Neuron (in vitro differentiated cells): ENCODE data around the gene SLC17A7.

Source experiments
- H2AFZ ChIP-seq: one replicate; pipeline ENCODE4 v1.6.1; 2013; ENCODE audit warnings: low read depth, mild to moderate bottlenecking, inconsistent platforms, low read length, moderate library complexity
- H3K27me3 ChIP-seq: one replicate; pipeline ENCODE4 v1.6.1; 2013; ENCODE audit warnings: low read length; ENCODE audit not compliant: insufficient read depth
- H3K36me3 ChIP-seq: one replicate; pipeline ENCODE4 v1.6.1; 2013; ENCODE audit warnings: low read length; ENCODE audit not compliant: insufficient read depth
- H3K4me1 ChIP-seq: one replicate; pipeline ENCODE4 v1.6.1; 2013; ENCODE audit warnings: low read length; ENCODE audit not compliant: insufficient read depth
- H3K4me3 ChIP-seq: 2 replicates; pipeline ENCODE4 v1.5.1; 2013; ENCODE audit warnings: mild to moderate bottlenecking, low read length, moderate library complexity
- H3K9me3 ChIP-seq: one replicate; pipeline ENCODE4 v1.6.1; 2013; ENCODE audit warnings: low read length

Gene SLC17A7

DNA sequence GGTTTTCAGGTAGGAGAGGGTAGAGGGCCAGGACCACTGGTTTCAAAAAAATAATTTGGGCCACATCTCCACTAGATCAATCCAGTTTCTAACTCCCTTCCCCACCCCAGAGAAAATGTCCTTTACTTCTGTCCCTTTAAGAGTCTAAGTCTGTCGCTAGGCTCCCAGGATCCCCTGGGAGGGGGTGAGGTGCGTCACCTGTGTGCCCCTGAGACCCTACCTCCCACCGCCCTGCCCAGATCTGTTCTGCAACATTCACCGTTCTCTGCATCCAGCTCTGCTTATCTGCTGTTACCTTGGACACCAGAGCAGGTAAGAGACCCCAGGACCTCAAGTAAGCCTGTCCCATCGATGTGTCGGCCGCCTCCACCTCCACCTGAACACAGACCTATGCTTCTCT, 16.1 kb downstream of the SLC17A7 start, which contains the start of gene GFY:
GFY (plus strand) TSS at position 211 of the 400 bp plus-strand sequence. CDS start 1,043 bp downstream, outside the sequence.
- peaks cover 25% of the 10 kb centered on the region for H3K4me1 ChIP-seq
- peaks cover 2% of the 10 kb centered on the region for H3K9me3 ChIP-seq
- H3K36me3 ChIP-seq = no peaks in the 10 kb centered on the region
- peaks cover 92% of the 10 kb centered on the region for H3K27me3 ChIP-seq
- H3K4me3 ChIP-seq = no peak within 1 kb of the TSS
- H2AFZ ChIP-seq = no peak within 1 kb of the TSS

- Histone ChIP-seq H3K9me3 (peaks cover 2% of the 10 kb centered on the region), H3K36me3 (no peaks in the 10 kb centered on the region), H3K27me3 (peaks cover 91% of the 10 kb centered on the region), H3K4me1 (peaks cover 23% of the 10 kb centered on the region), H3K4me3 (no peak overlapping the region), H2AFZ (no peak overlapping the region)
Observed at GRCh38 chr19:49423985-49424303, 17.4 kb downstream of the SLC17A7 start.

GRCh38 chr19:49423071-49423984, 18.0 kb downstream of the SLC17A7 start, which contains the start of gene PTH2:
TSS of gene PTH2 (minus strand) at chr19:49423441. CDS start at chr19:49423339, 102 bp downstream.
- no peak within 1 kb of the TSS for H2AFZ ChIP-seq
- H3K27me3 ChIP-seq = peaks cover 91% of the 10 kb centered on the region
- H3K36me3 ChIP-seq = no peaks in the 10 kb centered on the region
- H3K4me1 ChIP-seq = peaks cover 18% of the 10 kb centered on the region
- H3K9me3 ChIP-seq = peaks cover 2% of the 10 kb centered on the region
- peak within 1 kb of the TSS; percentile 20 for H3K4me3 ChIP-seq

GRCh38 chr19:49422407-49423070, 18.8 kb downstream of the SLC17A7 start:
- Histone ChIP-seq H3K36me3 (no peaks in the 10 kb centered on the region), H3K9me3 (peaks cover 2% of the 10 kb centered on the region), H2AFZ (no peak overlapping the region), H3K4me1 (peaks cover 11% of the 10 kb centered on the region), H3K4me3 (peak overlapping the region; percentile 20), H3K27me3 (peaks cover 92% of the 10 kb centered on the region)

DNA sequence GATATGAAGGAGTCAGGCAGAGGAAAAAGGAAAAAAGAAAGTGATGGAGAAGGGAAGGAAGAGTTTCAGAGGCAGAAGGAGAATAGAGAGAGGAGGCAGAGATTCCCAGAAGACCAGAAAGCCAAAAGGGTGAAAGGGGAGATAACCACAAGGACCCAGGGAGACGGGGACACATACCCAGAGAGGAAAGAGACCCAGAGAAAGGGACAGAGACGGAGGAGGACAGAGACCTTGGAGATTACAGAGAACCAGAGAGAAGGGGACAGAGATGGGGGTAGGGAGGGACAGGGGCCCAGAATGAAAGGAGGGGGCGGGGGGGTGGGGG, 19.5 kb downstream of the SLC17A7 start:
- H3K9me3 ChIP-seq = peaks cover 2% of the 10 kb centered on the region
- no peak overlapping the region for H2AFZ ChIP-seq
- peaks cover 92% of the 10 kb centered on the region for H3K27me3 ChIP-seq
- H3K4me1 ChIP-seq = peaks cover 11% of the 10 kb centered on the region
- no peak overlapping the region for H3K4me3 ChIP-seq
- H3K36me3 ChIP-seq = no peaks in the 10 kb centered on the region

DNA sequence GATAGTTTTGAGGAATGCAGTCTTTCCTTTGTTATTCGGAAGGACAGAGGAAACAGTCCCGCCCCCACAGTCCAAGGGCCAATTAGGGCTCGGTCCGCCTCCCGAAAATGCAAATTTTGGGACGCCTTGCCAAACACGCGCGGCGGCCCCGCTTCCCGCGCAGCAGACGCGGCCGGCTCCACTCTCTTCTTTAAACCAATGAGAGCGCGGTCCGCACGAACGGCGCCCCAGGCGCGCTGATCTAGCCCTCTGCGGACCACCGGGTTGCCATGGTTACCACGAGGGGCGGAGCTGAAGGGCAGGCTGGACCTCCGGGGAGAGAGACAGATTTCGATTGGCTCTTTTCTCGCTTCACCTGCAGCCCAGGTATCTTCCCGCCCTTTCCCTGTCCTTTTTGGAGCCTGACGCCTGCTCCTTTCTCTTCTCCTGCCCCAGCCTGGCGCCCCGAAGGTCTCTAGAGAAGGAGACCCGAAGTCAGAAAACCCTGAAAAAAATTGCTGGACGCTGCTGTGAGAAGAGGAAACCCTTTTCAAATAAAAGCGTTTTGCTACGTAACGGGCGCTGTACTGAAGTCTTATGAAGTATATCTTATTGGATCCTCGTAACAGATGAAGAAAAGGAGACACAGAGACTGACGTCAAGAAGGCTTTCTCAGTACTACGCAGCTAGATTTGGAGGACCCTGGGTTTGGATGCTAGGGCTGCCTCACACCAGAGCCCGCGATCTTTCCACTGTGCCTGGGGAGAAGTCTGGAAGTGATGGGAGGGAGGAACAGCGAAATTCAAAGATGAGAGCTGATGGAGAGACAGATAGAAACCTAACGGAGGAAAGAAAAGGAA, 20.1 kb downstream of the SLC17A7 start:
- Histone ChIP-seq H2AFZ (no peak overlapping the region), H3K4me3 (no peak overlapping the region), H3K27me3 (peaks cover 92% of the 10 kb centered on the region), H3K4me1 (peaks cover 11% of the 10 kb centered on the region), H3K9me3 (peaks cover 2% of the 10 kb centered on the region), H3K36me3 (no peaks in the 10 kb centered on the region)

- peaks cover 11% of the 10 kb centered on the region for H3K4me1 ChIP-seq
- no peak overlapping the region for H2AFZ ChIP-seq
- H3K36me3 ChIP-seq = no peaks in the 10 kb centered on the region
- H3K9me3 ChIP-seq = no peaks in the 10 kb centered on the region
- H3K27me3 ChIP-seq = peaks cover 85% of the 10 kb centered on the region
- H3K4me3 ChIP-seq = no peak overlapping the region
Observed at GRCh38 chr19:49420227-49420626, 21.1 kb downstream of the SLC17A7 start.

GRCh38 chr19:49419173-49419572, 22.2 kb downstream of the SLC17A7 start:
- Histone ChIP-seq H3K9me3 (no peaks in the 10 kb centered on the region), H2AFZ (no peak overlapping the region), H3K4me3 (no peak overlapping the region), H3K27me3 (peaks cover 81% of the 10 kb centered on the region), H3K36me3 (no peaks in the 10 kb centered on the region), H3K4me1 (peaks cover 11% of the 10 kb centered on the region)

- no peak overlapping the region for H3K4me3 ChIP-seq
- peaks cover 7% of the 10 kb centered on the region for H3K4me1 ChIP-seq
- H3K27me3 ChIP-seq = peaks cover 80% of the 10 kb centered on the region
- no peaks in the 10 kb centered on the region for H3K36me3 ChIP-seq
- no peak overlapping the region for H2AFZ ChIP-seq
- no peaks in the 10 kb centered on the region for H3K9me3 ChIP-seq
Observed at GRCh38 chr19:49418511-49418910, 22.8 kb downstream of the SLC17A7 start.

DNA sequence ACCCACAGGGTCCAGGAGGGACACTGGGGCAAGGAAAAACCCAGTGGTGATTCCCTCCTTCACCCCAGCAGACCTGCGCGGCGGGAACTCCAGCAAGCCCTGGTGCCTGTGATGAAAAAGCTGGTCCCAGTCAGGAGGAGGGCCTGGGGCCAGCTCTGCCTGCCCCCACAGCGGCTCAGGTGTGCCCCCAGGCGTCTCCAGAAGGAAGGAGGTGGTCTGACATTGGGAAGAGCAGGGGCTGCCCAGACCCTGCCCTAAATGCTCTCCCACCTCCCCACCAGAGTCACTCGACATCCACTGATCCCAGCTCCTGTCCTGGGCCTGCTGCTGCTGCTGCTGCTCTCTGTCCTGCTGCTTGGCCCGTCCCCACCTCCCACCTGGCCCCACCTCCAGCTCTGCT, 24.2 kb downstream of the SLC17A7 start:
- no peaks in the 10 kb centered on the region for H3K36me3 ChIP-seq
- peaks cover 78% of the 10 kb centered on the region for H3K27me3 ChIP-seq
- H2AFZ ChIP-seq = no peak overlapping the region
- no peaks in the 10 kb centered on the region for H3K9me3 ChIP-seq
- no peak overlapping the region for H3K4me3 ChIP-seq
- no peaks in the 10 kb centered on the region for H3K4me1 ChIP-seq

DNA sequence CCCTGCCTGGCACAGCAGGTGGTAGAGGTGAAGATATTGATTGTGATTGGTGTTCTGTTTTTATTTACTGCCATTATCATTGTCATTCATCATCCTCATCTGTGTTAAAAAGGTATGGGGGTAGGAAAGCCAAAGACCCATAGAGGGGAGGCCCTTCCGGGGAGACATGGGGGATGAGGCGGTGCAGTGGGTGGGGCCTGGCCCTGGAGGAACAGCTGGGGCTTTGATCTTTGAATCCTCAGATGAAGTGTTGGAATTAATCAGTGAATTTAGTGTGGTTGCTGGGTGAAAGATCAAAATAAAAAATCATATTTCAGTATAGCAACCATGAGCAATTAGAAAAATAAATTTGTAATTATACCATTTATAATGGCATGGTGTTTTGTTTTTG, 25.5 kb downstream of the SLC17A7 start:
- no peaks in the 10 kb centered on the region for H3K4me1 ChIP-seq
- no peaks in the 10 kb centered on the region for H3K9me3 ChIP-seq
- H3K36me3 ChIP-seq = no peaks in the 10 kb centered on the region
- H3K27me3 ChIP-seq = peaks cover 70% of the 10 kb centered on the region
- H3K4me3 ChIP-seq = no peak overlapping the region
- H2AFZ ChIP-seq = no peak overlapping the region

GRCh38 chr19:49415102-49415809, 26.1 kb downstream of the SLC17A7 start:
- Histone ChIP-seq H2AFZ (no peak overlapping the region), H3K9me3 (no peaks in the 10 kb centered on the region), H3K36me3 (no peaks in the 10 kb centered on the region), H3K4me3 (no peak overlapping the region), H3K4me1 (no peaks in the 10 kb centered on the region), H3K27me3 (peaks cover 65% of the 10 kb centered on the region)
